Astrocyte (in vitro differentiated cells and primary cell): ENCODE data around the gene PERM1.

Experiments used
- EZH2 ChIP-seq: IDR thresholded peaks from 2 replicates; pipeline ENCODE4 v1.6.1; 2012; ENCODE audit warnings: mild to moderate bottlenecking, low read length, inconsistent platforms; ENCODE audit not compliant: insufficient read depth
- TF ChIP-seq, protein P1 (sequence below): IDR thresholded peaks from 2 replicates; pipeline ENCODE4 v1.5.1; 2011; ENCODE audit warnings: low read depth, mild to moderate bottlenecking, inconsistent platforms, low read length, moderate library complexity; ENCODE audit not compliant: insufficient read depth

- TF ChIP-seq, protein P1, sequence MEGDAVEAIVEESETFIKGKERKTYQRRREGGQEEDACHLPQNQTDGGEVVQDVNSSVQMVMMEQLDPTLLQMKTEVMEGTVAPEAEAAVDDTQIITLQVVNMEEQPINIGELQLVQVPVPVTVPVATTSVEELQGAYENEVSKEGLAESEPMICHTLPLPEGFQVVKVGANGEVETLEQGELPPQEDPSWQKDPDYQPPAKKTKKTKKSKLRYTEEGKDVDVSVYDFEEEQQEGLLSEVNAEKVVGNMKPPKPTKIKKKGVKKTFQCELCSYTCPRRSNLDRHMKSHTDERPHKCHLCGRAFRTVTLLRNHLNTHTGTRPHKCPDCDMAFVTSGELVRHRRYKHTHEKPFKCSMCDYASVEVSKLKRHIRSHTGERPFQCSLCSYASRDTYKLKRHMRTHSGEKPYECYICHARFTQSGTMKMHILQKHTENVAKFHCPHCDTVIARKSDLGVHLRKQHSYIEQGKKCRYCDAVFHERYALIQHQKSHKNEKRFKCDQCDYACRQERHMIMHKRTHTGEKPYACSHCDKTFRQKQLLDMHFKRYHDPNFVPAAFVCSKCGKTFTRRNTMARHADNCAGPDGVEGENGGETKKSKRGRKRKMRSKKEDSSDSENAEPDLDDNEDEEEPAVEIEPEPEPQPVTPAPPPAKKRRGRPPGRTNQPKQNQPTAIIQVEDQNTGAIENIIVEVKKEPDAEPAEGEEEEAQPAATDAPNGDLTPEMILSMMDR = no peak
- TF ChIP-seq EZH2 = no peak
These were observed 32.2 kb upstream of the PERM1 start for GRCh38 chr1:1013922-1014648.
